Fibroblast of lung (primary cell): ENCODE data around the gene SHC4. TPM values are rescaled to one million over a fixed set of nuclear protein-coding genes. Genes with fewer than 3 reads are reported as not detected.

ENCODE experiments used
- DNase-seq, 2 donors: peaks; one replicate each; pipeline versions ENCODE4 v3.0.0 to v3.0.0-alpha.2; 2010; ENCODE audit warnings: low read depth in 2 of 2
- H2AFZ ChIP-seq: 2 replicates; pipeline ENCODE4 v1.5.1; 2012; ENCODE audit warnings: low read length, control low read depth, inconsistent platforms
- H3K27ac ChIP-seq: 2 replicates; pipeline ENCODE4 v1.5.1; 2011; ENCODE audit warnings: low read length, control low read depth; ENCODE audit not compliant: insufficient read depth
- H3K27me3 ChIP-seq: 2 replicates; pipeline ENCODE4 v1.5.1; 2011; ENCODE audit warnings: mild to moderate bottlenecking, low read length; ENCODE audit not compliant: control insufficient read depth, insufficient read depth
- H3K36me3 ChIP-seq: 2 replicates; pipeline ENCODE4 v1.5.1; 2011; ENCODE audit warnings: low read length; ENCODE audit not compliant: control insufficient read depth, insufficient read depth
- H3K4me1 ChIP-seq: 2 replicates; pipeline ENCODE4 v1.5.1; 2011; ENCODE audit warnings: low read length; ENCODE audit not compliant: control insufficient read depth, insufficient read depth; ENCODE audit errors: extremely low read depth
- H3K4me2 ChIP-seq: 2 replicates; pipeline ENCODE4 v1.5.1; 2011; ENCODE audit warnings: low read length, control low read depth; ENCODE audit not compliant: insufficient read depth; ENCODE audit errors: extremely low read depth
- H3K4me3 ChIP-seq, 4 experiments: fragments of 200-600 bp in 1 of 4; sonication (generic) in 1 of 4; replicated peaks in 1 of 4; 2 replicates each; pipeline ENCODE4 v1.5.1; 2011 to 2016; ENCODE audit warnings: low read length in 4 of 4, low read depth in 3 of 4, mild to moderate bottlenecking in 3 of 4, control low read depth in 2 of 4, inconsistent platforms in 1 of 4, mixed read lengths in 1 of 4; ENCODE audit not compliant: insufficient read depth in 1 of 4; ENCODE audit errors: control extremely low read depth in 1 of 4
- H3K79me2 ChIP-seq: 2 replicates; pipeline ENCODE4 v1.5.1; 2012; ENCODE audit warnings: mild to moderate bottlenecking, low read length, inconsistent platforms; ENCODE audit not compliant: control insufficient read depth, insufficient read depth
- H3K9ac ChIP-seq: 2 replicates; pipeline ENCODE4 v1.5.1; 2011; ENCODE audit warnings: mild to moderate bottlenecking, low read length, control low read depth; ENCODE audit not compliant: insufficient read depth
- H3K9me3 ChIP-seq: 2 replicates; pipeline ENCODE4 v1.5.1; 2012; ENCODE audit warnings: low read depth, low read length; ENCODE audit not compliant: control insufficient read depth, insufficient read depth
- H4K20me1 ChIP-seq: 2 replicates; pipeline ENCODE4 v1.5.1; 2011; ENCODE audit warnings: low read length; ENCODE audit not compliant: control insufficient read depth, insufficient read depth; ENCODE audit errors: extremely low read depth
- EZH2 ChIP-seq: IDR thresholded peaks from 2 replicates; pipeline ENCODE4 v1.5.1; 2012; ENCODE audit warnings: low read length, control low read depth, mild to moderate bottlenecking; ENCODE audit errors: missing control alignments
- polyA plus RNA-seq, 2 donors: library from polyadenylated mRNA; depleted of rRNA in 1 of 2; stranded (reverse) in 1 of 2; unstranded in 1 of 2; fragments of >200 nt; gene quantifications; 2 replicates each; pipeline ENCODE4 v1.2.1, GENCODE V29; 2011 to 2012; ENCODE audit warnings: missing spikeins in 1 of 2
- total RNA-seq: library from RNA; depleted of rRNA; stranded (reverse); fragments of >200 nt; gene quantifications from 2 replicates; pipeline ENCODE4 v1.2.1, GENCODE V29; 2014
- TF ChIP-seq, protein P1 (sequence below), 2 donors: IDR thresholded peaks in 1 of 2; conservative IDR thresholded peaks in 1 of 2; 1 replicate in 1 of 2; 2 replicates in 1 of 2; pipeline ENCODE4 v1.5.1; 2011 to 2012; ENCODE audit warnings: low read length in 2 of 2, control low read depth in 1 of 2, inconsistent platforms in 1 of 2, low read depth in 1 of 2, mild to moderate bottlenecking in 1 of 2

SHC4 gene
- total and polyA plus RNA-seq, 2 donors (not counting 1 experiment from before 2014, with no cell fraction given) = 0.75 to 1.5 TPM

DNA sequence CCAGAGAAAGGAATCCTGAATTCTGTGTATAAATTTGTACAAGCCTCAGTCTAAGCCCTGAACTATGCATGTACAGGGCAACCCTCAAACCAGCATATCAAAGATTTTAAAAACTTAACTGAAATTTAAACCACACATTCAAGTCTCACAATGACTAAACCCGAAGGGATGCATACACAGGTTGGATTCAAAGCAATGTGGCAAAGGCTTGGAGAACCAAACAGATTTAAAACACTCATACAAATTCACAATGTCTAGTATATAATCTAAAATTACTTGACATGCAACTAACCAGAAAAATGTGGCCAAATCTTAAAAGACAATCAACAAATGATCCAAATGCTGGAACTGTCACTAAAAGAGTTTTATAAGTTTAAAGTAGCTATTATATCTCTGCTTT lies 189.2 kb downstream of the SHC4 start:
- Histone ChIP-seq H3K79me2 (no peaks in the 10 kb centered on the region), H2AFZ (no peak overlapping the region), H4K20me1 (no peaks in the 10 kb centered on the region), H3K9me3 (no peaks in the 10 kb centered on the region), H3K4me2 (no peak overlapping the region), H3K36me3 (no peaks in the 10 kb centered on the region), H3K27ac (no peak overlapping the region), H3K4me1 (no peaks in the 10 kb centered on the region), H3K27me3 (no peaks in the 10 kb centered on the region), H3K4me3 (no peak overlapping the region), H3K9ac (no peak overlapping the region)
- DNase-seq = peak in 1 of 2 donors; percentile 79
- TF ChIP-seq, protein P1, sequence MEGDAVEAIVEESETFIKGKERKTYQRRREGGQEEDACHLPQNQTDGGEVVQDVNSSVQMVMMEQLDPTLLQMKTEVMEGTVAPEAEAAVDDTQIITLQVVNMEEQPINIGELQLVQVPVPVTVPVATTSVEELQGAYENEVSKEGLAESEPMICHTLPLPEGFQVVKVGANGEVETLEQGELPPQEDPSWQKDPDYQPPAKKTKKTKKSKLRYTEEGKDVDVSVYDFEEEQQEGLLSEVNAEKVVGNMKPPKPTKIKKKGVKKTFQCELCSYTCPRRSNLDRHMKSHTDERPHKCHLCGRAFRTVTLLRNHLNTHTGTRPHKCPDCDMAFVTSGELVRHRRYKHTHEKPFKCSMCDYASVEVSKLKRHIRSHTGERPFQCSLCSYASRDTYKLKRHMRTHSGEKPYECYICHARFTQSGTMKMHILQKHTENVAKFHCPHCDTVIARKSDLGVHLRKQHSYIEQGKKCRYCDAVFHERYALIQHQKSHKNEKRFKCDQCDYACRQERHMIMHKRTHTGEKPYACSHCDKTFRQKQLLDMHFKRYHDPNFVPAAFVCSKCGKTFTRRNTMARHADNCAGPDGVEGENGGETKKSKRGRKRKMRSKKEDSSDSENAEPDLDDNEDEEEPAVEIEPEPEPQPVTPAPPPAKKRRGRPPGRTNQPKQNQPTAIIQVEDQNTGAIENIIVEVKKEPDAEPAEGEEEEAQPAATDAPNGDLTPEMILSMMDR (conservative IDR thresholded peaks at IDR 0.05 in 1 of 2, IDR thresholded peaks at IDR 0.05 in 1 of 2; ENCODE audit: low read depth in 1 of 2, low read length in 2 of 2) = no peak
- TF ChIP-seq EZH2 = no peak

Other genes with a start within 250 kb of the SHC4 start
- 7.8 and 8.5 TPM in 2 replicates for gene CEP152, start 152.8 kb downstream of the SHC4 start, total RNA-seq
- 0.72 and 1.4 TPM in 2 replicates for gene CEP152, start 152.8 kb downstream of the SHC4 start, polyA plus RNA-seq
- gene EID1, start 85.8 kb downstream of the SHC4 start, total RNA-seq = 160 and 184 TPM in 2 replicates
- 287 and 331 TPM in 2 replicates for gene EID1, start 85.8 kb downstream of the SHC4 start, polyA plus RNA-seq
- gene SECISBP2L, start 82.5 kb upstream of the SHC4 start, total RNA-seq = 42.1 and 44.3 TPM in 2 replicates
- gene SECISBP2L, start 82.5 kb upstream of the SHC4 start, polyA plus RNA-seq = 24.0 and 25.7 TPM in 2 replicates
- gene COPS2, start 191.7 kb upstream of the SHC4 start, total RNA-seq = 92.2 and 103 TPM in 2 replicates
- gene COPS2, start 191.7 kb upstream of the SHC4 start, polyA plus RNA-seq = 84.9 and 98.1 TPM in 2 replicates
- 62.4 and 74.5 TPM in 2 replicates for gene GALK2, start 206.3 kb upstream of the SHC4 start, total RNA-seq
- gene GALK2, start 206.3 kb upstream of the SHC4 start, polyA plus RNA-seq = 35.0 and 37.5 TPM in 2 replicates